ENCODE results near the gene SLU7.
A peak's percentile ranks its signal among the peaks of the same experiment; 100 is the strongest.

Gene SLU7

GRCh38 chr5:160423099-160423498 lies 4.2 kb upstream of the SLU7 start:
- no peak overlapping the region for H3K27ac ChIP-seq (ENCODE audit: insufficient read depth in 1 of 2, low read depth in 1 of 2, low read length in 2 of 2, poor library complexity in 1 of 2, severe bottlenecking in 2 of 2)
- no peak for DNase-seq
- peak overlapping the region in 2 of 7 experiments; percentile 76 to 89 for H3K4me3 ChIP-seq (ENCODE audit: control insufficient read depth in 1 of 7, extremely low read depth in 1 of 7, insufficient read depth in 4 of 7, low read depth in 2 of 7, low read length in 6 of 7)
- H3K9me3 ChIP-seq (ENCODE audit: control extremely low read depth in 1 of 5, control insufficient read depth in 4 of 5, insufficient read depth in 2 of 5, low read depth in 1 of 5, low read length in 4 of 5) = no peaks in the 10 kb centered on the region
- ChIA-PET POLR2A (interaction anchor here (0.6 to 1.9 kb wide), 2 partner anchors 45 to 1109 kb away, joined by 3 to 9 read pairs; no protein-coding TSS in a partner anchor), CTCF (interaction anchor here (1.2 to 4.8 kb wide), 5 partner anchors 8 to 46 kb away, joined by 3 to 39 read pairs (median 4); no protein-coding TSS in a partner anchor)
- H3K36me3 ChIP-seq (ENCODE audit: control insufficient read depth in 4 of 4, insufficient read depth in 4 of 4, low read length in 3 of 4) = peaks cover 0 to 25% (median 5%) of the 10 kb centered on the region in 4 experiments
- WGBS (ENCODE audit: insufficient coverage) = 50% methylated on average over 2 of the region's 2 CpGs
- H3K27me3 ChIP-seq (replicated peaks in 2 of 5; ENCODE audit: control insufficient read depth in 4 of 5, insufficient read depth in 5 of 5, low read length in 4 of 5) = no peaks in the 10 kb centered on the region
- peaks cover 29 to 66% (median 43%) of the 10 kb centered on the region in 4 experiments for H3K4me1 ChIP-seq (ENCODE audit: control extremely low read depth in 1 of 4, control insufficient read depth in 4 of 4, insufficient read depth in 4 of 4, low read length in 3 of 4)

GRCh38 chr5:160421625-160422258 lies 2.9 kb upstream of the SLU7 start, which contains the start of gene PTTG1:
Gene PTTG1 (plus strand): TSS chr5:160421855. CDS start chr5:160422313, 458 bp downstream.
- WGBS (ENCODE audit: insufficient coverage) = 0% methylated on average over 30 of the region's 39 CpGs

GRCh38 chr5:160420331-160420610 lies 1.4 kb upstream of the SLU7 start:
- Histone ChIP-seq H3K27me3 (replicated peaks in 2 of 5; ENCODE audit: control insufficient read depth in 4 of 5, insufficient read depth in 5 of 5, low read length in 4 of 5) (no peaks in the 10 kb centered on the region), H3K36me3 (ENCODE audit: control insufficient read depth in 4 of 4, insufficient read depth in 4 of 4, low read length in 3 of 4) (peaks cover 0 to 12% (median 3%) of the 10 kb centered on the region in 4 experiments), H3K4me1 (ENCODE audit: control extremely low read depth in 1 of 4, control insufficient read depth in 4 of 4, insufficient read depth in 4 of 4, low read length in 3 of 4) (peaks cover 26 to 67% (median 48%) of the 10 kb centered on the region in 4 experiments), H3K27ac (ENCODE audit: insufficient read depth in 1 of 2, low read depth in 1 of 2, low read length in 2 of 2, poor library complexity in 1 of 2, severe bottlenecking in 2 of 2) (peak overlapping the region; percentile 95 to 98), H3K9me3 (ENCODE audit: control extremely low read depth in 1 of 5, control insufficient read depth in 4 of 5, insufficient read depth in 2 of 5, low read depth in 1 of 5, low read length in 4 of 5) (no peaks in the 10 kb centered on the region), H3K4me3 (ENCODE audit: control insufficient read depth in 1 of 7, extremely low read depth in 1 of 7, insufficient read depth in 4 of 7, low read depth in 2 of 7, low read length in 6 of 7) (peak overlapping the region in 2 of 7 experiments; percentile 98 to 99)
- peak in 1 of 3 donors; percentile 24 for DNase-seq
- ChIA-PET CTCF (interaction anchor here (0.7 to 3.2 kb wide), 3 partner anchors 9 to 60 kb away, joined by 3 to 8 read pairs (median 4); no protein-coding TSS in a partner anchor), POLR2A (no interaction called here)

More at GRCh38 chr5:160421625-160422258, 2.9 kb upstream of the SLU7 start, which contains the start of gene PTTG1:
- H3K9me3 ChIP-seq (ENCODE audit: control extremely low read depth in 1 of 5, control insufficient read depth in 4 of 5, insufficient read depth in 2 of 5, low read depth in 1 of 5, low read length in 4 of 5) = no peaks in the 10 kb centered on the region
- peak; percentile 98 to 99 (median 98) for DNase-seq
- H3K27me3 ChIP-seq (replicated peaks in 2 of 5; ENCODE audit: control insufficient read depth in 4 of 5, insufficient read depth in 5 of 5, low read length in 4 of 5) = no peaks in the 10 kb centered on the region
- H3K27ac ChIP-seq (ENCODE audit: insufficient read depth in 1 of 2, low read depth in 1 of 2, low read length in 2 of 2, poor library complexity in 1 of 2, severe bottlenecking in 2 of 2) = peak within 1 kb of the TSS; percentile 71 to 85
- ChIA-PET CTCF (interaction anchor here (2.1 to 4.8 kb wide), 2 partner anchors 9 to 17 kb away, joined by 4 to 39 read pairs; no protein-coding TSS in a partner anchor), POLR2A (interaction anchor here (1.9 kb wide), 1 partner anchor 46 kb away, joined by 9 read pairs; no protein-coding TSS in a partner anchor)
- H3K4me1 ChIP-seq (ENCODE audit: control extremely low read depth in 1 of 4, control insufficient read depth in 4 of 4, insufficient read depth in 4 of 4, low read length in 3 of 4) = peaks cover 33 to 78% (median 51%) of the 10 kb centered on the region in 4 experiments
- H3K36me3 ChIP-seq (ENCODE audit: control insufficient read depth in 4 of 4, insufficient read depth in 4 of 4, low read length in 3 of 4) = peaks cover 0 to 16% (median 0%) of the 10 kb centered on the region in 4 experiments
- H3K4me3 ChIP-seq (ENCODE audit: control insufficient read depth in 1 of 7, extremely low read depth in 1 of 7, insufficient read depth in 4 of 7, low read depth in 2 of 7, low read length in 6 of 7) = peak within 1 kb of the TSS; percentile 62 to 94 (median 76)

- H3K4me1 ChIP-seq (ENCODE audit: control extremely low read depth in 1 of 4, control insufficient read depth in 4 of 4, insufficient read depth in 4 of 4, low read length in 3 of 4) = peaks cover 26 to 61% (median 46%) of the 10 kb centered on the region in 4 experiments
These were observed 813 bp upstream of the SLU7 start for GRCh38 chr5:160419458-160420330.

GRCh38 chr5:160399402-160400353 lies 19.2 kb downstream of the SLU7 start, which contains the start of gene FAM200C:
Gene FAM200C (minus strand): TSS chr5:160400054. CDS start chr5:160395490, 4,564 bp downstream.
- Histone ChIP-seq H3K4me1 (ENCODE audit: control extremely low read depth in 1 of 4, control insufficient read depth in 4 of 4, insufficient read depth in 4 of 4, low read length in 3 of 4) (peaks cover 5 to 8% (median 7%) of the 10 kb centered on the region in 4 experiments), H3K27me3 (replicated peaks in 2 of 5; ENCODE audit: control insufficient read depth in 4 of 5, insufficient read depth in 5 of 5, low read length in 4 of 5) (no peaks in the 10 kb centered on the region), H3K27ac (ENCODE audit: insufficient read depth in 1 of 2, low read depth in 1 of 2, low read length in 2 of 2, poor library complexity in 1 of 2, severe bottlenecking in 2 of 2) (peak within 1 kb of the TSS; percentile 71 to 82), H3K4me3 (ENCODE audit: control insufficient read depth in 1 of 7, extremely low read depth in 1 of 7, insufficient read depth in 4 of 7, low read depth in 2 of 7, low read length in 6 of 7) (peak within 1 kb of the TSS; percentile 70 to 89 (median 83)), H3K36me3 (ENCODE audit: control insufficient read depth in 4 of 4, insufficient read depth in 4 of 4, low read length in 3 of 4) (peaks cover 7 to 32% (median 21%) of the 10 kb centered on the region in 4 experiments), H3K9me3 (ENCODE audit: control extremely low read depth in 1 of 5, control insufficient read depth in 4 of 5, insufficient read depth in 2 of 5, low read depth in 1 of 5, low read length in 4 of 5) (no peaks in the 10 kb centered on the region)
- CTCF ChIA-PET = interaction anchor here (0.6 kb wide), 1 partner anchor 377 kb away, joined by 3 read pairs; no protein-coding TSS in a partner anchor
- POLR2A ChIA-PET = interaction anchor here (0.6 kb wide), 4 partner anchors 11 to 312 kb away, joined by 3 to 4 read pairs (median 3); no protein-coding TSS in a partner anchor
- under 1% methylated on average over 27 of the region's 41 CpGs for WGBS (ENCODE audit: insufficient coverage)
- peak; percentile 83 to 88 (median 85) for DNase-seq

More at GRCh38 chr5:160419458-160420330, 813 bp upstream of the SLU7 start:
- no peak for DNase-seq
- Histone ChIP-seq H3K27ac (ENCODE audit: insufficient read depth in 1 of 2, low read depth in 1 of 2, low read length in 2 of 2, poor library complexity in 1 of 2, severe bottlenecking in 2 of 2) (peak overlapping the region; percentile 95 to 98), H3K4me3 (ENCODE audit: control insufficient read depth in 1 of 7, extremely low read depth in 1 of 7, insufficient read depth in 4 of 7, low read depth in 2 of 7, low read length in 6 of 7) (peak overlapping the region in 6 of 7 experiments; percentile 80 to 99 (median 96)), H3K9me3 (ENCODE audit: control extremely low read depth in 1 of 5, control insufficient read depth in 4 of 5, insufficient read depth in 2 of 5, low read depth in 1 of 5, low read length in 4 of 5) (no peaks in the 10 kb centered on the region), H3K36me3 (ENCODE audit: control insufficient read depth in 4 of 4, insufficient read depth in 4 of 4, low read length in 3 of 4) (peaks cover 0 to 10% (median 5%) of the 10 kb centered on the region in 4 experiments), H3K27me3 (replicated peaks in 2 of 5; ENCODE audit: control insufficient read depth in 4 of 5, insufficient read depth in 5 of 5, low read length in 4 of 5) (no peaks in the 10 kb centered on the region)
- CTCF ChIA-PET = interaction anchor here (0.6 to 3.2 kb wide), 6 partner anchors 9 to 24 kb away, joined by 3 to 8 read pairs (median 4); no protein-coding TSS in a partner anchor
- 97% methylated on average over 5 of the region's 11 CpGs for WGBS (ENCODE audit: insufficient coverage)
- POLR2A ChIA-PET = interaction anchor here (1.0 to 1.6 kb wide), 2 partner anchors 27 to 48 kb away, joined by 4 to 6 read pairs; no protein-coding TSS in a partner anchor

GRCh38 chr5:160398806-160399205 lies 20.1 kb downstream of the SLU7 start:
- POLR2A ChIA-PET = no interaction called here
- no CpG with 5 or more reads among the region's 4 CpGs for WGBS (ENCODE audit: insufficient coverage)
- H3K4me3 ChIP-seq (ENCODE audit: control insufficient read depth in 1 of 7, extremely low read depth in 1 of 7, insufficient read depth in 4 of 7, low read depth in 2 of 7, low read length in 6 of 7) = peak overlapping the region in 4 of 7 experiments; percentile 70 to 86 (median 83)

More at GRCh38 chr5:160398806-160399205, 20.1 kb downstream of the SLU7 start:
- Histone ChIP-seq H3K4me1 (ENCODE audit: control extremely low read depth in 1 of 4, control insufficient read depth in 4 of 4, insufficient read depth in 4 of 4, low read length in 3 of 4) (peaks cover 5 to 8% (median 7%) of the 10 kb centered on the region in 4 experiments), H3K27ac (ENCODE audit: insufficient read depth in 1 of 2, low read depth in 1 of 2, low read length in 2 of 2, poor library complexity in 1 of 2, severe bottlenecking in 2 of 2) (peak overlapping the region in 1 of 2 experiments; percentile 82), H3K9me3 (ENCODE audit: control extremely low read depth in 1 of 5, control insufficient read depth in 4 of 5, insufficient read depth in 2 of 5, low read depth in 1 of 5, low read length in 4 of 5) (no peaks in the 10 kb centered on the region), H3K27me3 (replicated peaks in 2 of 5; ENCODE audit: control insufficient read depth in 4 of 5, insufficient read depth in 5 of 5, low read length in 4 of 5) (no peaks in the 10 kb centered on the region), H3K36me3 (ENCODE audit: control insufficient read depth in 4 of 4, insufficient read depth in 4 of 4, low read length in 3 of 4) (peaks cover 6 to 23% (median 16%) of the 10 kb centered on the region in 4 experiments)
- CTCF ChIA-PET = no interaction called here
- no peak for DNase-seq
